HG03045 (cell line): Measurements from ENCODE around the gene FOXL3.
"Not testable (repeated sequence)": the region's sequence is repeated elsewhere in the genome, so short reads cannot be mapped to it uniquely, and the experiment has no call there.

Experiments
- ATAC-seq: cut with Tn5 transposase; IDR thresholded peaks from one replicate; pipeline ENCODE4 v1.9.1; 2021; ENCODE audit warnings: mild to moderate bottlenecking, moderate library complexity; ENCODE audit not compliant: unreplicated experiment

FOXL3 gene

DNA sequence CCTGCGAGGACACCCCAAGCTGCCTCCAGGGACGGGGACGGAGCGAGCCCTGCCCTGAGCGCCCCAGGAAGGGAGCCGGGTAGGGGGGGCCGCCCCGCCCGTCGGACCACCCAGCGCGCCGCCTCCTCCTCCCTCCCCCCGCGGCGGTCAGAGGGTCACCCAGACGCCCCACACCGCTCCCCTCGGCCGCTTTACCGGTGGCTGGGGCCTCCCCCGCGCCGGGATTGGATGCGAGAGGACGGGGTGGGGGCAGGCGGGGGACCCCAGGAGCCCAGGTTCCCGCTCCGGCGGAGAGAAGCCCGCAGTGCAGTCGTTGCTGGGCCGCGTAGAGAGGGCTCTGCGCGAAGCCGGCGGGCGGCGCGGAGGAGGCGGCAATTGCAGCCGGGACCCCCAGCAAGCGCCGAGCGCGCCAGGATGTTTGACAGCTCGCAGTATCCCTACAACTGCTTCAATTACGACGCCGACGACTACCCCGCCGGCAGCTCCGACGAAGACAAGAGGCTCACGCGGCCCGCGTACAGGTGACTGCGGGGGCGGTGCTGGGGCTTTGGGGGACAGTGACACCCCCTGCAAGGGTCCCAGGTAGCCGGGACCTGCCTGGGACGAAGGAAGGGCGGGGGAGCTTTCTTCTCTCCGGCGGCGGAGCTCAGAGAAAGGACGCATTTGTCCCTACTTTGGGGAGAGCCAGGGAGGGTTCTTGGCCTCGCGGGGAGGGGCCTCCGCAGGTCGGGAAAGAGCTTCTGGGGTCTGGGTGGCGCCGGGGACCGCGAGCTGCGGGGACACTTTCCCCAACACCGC is at the start of gene FOXL3:
TSS of gene FOXL3 (plus strand) at position 415 of the 798 bp plus-strand sequence. CDS start at position 415, 0 bp downstream.
- no peak for ATAC-seq

DNA sequence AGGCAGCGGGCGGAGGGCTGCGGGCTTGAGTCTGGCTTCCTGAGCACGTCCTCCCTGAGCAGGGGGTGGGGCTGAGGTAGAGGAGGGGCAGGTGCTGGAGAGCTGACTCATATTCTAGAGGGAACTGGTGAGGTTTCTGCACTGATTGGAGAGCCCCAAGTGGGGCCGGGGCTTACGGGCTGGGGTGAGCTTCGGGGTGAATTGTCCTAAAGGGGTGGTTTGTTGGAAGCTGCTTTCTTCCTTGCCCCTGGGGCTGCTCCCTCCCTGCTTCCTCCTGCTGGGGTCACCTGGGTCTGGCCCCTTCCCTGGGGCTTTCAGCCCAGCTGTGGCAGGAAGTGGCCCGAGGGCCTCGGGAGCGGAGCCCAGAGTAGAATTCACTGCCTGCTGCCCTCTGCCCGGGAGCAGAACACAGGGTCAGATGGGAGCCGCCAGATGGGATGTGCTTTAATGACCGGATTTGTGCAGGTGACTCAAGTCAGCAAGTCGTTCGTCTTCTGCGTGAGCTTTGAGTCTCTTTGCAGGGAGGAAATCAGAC is 49.0 kb upstream of the FOXL3 start:
- ATAC-seq: no peak

DNA sequence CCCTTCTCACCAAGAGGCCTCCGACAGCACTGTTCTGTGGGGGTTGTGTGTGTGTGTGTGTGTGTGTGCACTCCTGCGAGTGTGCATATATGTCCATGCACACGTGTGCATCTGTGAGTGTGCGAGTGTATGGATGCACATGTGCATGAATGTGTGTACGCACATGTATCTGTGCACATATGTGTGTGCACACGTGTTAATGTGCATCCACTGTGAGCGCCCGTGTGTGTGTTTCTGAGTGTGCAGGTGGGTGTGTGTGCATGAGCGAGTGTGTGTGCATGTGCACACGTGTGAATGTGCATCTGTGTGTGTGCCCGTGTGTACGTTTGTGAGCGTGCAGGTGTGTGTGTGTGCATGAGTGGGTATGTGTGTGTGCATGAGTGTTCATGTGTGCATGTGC is 48.5 kb upstream of the FOXL3 start:
- no peak for ATAC-seq

DNA sequence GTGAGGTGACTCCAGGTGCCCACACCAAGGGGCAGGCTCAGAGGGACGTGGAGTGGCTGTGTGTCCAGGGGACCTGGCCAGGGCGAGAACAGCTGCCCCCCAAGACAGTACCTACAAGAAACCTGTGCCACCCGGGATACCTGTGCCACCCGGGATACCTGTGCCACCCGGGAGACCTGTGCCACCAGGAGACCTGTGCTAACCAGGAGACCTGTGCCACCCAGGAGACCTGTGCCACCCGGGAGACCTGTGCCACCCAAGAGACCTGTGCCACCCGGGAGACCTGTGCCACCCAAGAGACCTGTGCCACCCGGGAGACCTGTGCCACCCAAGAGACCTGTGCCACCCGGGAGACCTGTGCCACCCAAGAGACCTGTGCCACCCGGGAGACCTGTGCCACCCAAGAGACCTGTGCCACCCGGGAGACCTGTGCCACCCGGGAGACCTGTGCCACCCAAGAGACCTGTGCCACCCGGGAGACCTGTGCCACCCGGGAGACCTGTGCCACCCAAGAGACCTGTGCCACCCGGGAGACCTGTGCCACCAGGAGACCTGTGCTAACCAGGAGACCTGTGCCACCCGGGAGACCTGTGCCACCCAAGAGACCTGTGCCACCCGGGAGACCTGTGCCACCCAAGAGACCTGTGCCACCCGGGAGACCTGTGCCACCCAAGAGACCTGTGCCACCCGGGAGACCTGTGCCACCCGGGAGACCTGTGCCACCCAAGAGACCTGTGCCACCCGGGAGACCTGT is 47.0 kb upstream of the FOXL3 start:
- ATAC-seq: not testable (repeated sequence)

DNA sequence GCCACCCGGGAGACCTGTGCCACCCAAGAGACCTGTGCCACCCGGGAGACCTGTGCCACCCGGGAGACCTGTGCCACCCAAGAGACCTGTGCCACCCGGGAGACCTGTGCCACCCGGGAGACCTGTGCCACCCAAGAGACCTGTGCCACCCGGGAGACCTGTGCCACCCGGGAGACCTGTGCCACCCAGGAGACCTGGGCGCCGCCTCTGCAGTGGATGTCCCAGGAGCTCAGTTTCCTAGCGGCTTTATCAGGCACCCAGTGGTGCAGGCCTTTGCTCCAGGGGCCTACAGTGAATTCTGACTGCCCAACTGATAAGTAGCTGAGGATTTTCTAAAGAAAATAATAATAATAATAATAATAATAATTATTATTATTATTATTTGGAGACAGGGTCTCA is 46.4 kb upstream of the FOXL3 start:
- ATAC-seq: not testable (repeated sequence)

DNA sequence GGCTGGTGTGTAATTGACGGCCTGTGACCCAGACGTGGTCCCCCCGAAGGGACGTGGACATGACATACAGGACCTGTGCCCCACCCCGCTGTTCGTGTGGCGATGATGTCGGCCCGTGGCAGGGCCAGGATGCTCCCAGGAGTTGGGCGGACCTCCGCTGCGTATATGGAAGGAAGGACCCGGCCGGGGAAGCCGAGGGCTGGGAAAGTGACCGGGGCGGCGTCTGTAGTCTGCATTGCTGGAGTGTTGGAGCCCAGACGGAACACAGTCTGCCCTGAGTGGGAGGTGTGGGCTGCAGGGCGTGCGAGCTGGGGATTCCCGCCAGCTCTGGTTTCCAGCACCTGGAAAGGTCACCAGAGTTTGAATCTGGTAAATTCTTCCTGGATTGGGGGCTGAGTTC is 45.0 kb upstream of the FOXL3 start:
- no peak for ATAC-seq

DNA sequence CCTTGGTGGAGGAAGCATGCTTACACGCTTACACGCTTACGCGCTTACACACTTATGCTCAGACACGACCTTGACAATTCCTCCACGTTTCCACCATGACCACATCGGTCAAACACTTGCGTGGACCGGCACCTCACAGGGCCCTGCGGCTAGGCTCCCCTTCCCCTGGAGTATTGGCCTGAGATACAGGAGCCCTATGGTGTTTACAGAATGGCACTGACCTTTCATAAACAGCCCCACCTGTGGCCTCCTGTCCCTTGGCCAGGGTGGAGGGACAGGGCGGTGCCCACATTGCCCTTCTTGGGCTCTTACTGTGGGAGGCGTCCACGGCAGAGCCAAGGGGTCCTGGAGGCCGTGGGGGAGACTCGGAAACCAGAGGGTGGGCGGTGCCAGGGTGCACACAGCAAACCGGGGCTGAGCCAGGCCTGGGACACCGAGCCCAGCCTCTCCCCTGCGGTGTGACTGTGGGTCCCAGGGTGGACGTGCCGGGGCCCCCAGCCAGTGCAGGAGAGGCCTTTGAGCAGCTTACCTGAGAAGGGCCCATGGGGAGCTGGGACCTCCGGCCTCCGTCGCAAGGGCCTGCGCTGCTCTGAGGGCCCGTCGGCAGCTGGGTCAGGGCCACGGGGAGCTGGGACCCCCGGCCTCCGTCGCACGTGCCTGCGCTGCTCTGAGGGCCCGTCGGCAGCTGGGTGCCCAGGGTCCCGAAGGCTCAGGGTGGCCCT is 44.2 kb upstream of the FOXL3 start:
- ATAC-seq: no peak

DNA sequence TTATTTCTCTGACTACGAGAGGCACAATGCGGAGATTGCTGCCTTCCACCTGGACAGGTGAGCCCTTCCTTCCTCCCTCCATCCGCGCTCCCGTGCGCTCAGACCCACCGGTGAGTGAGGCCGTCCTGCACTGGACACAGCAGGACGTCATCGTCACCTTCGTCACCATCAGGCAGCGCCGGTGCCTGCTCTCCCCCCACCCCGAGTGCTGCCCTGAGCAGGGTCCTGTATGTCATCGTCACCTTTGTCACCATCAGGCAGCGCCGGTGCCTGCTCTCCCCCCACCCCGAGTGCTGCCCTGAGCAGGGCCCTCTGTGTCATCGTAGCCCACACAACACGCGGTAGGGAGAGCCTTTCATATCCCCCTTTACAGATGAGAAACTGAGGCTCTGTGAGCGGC is 43.5 kb upstream of the FOXL3 start:
- no peak for ATAC-seq

DNA sequence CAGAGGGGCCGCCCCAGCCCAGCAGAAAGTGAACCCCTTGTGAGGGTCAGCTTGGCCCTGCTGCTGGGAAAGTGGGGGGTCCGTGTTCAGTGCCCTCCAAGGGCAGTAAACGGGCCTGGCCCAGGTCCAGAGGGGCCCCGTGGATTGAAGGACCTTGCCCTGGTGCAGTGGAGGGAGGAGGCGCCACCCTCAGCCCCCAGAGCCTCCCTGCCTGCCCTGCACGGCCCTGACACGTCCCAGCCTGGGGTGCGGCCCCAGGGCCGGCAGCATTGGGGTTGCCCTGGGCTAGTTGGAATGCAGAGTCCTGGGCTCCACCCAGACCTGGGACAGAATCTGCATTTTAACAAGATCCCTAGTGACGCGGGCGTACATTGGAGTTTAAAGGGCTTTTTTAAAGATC is 42.8 kb upstream of the FOXL3 start:
- ATAC-seq: no peak

DNA sequence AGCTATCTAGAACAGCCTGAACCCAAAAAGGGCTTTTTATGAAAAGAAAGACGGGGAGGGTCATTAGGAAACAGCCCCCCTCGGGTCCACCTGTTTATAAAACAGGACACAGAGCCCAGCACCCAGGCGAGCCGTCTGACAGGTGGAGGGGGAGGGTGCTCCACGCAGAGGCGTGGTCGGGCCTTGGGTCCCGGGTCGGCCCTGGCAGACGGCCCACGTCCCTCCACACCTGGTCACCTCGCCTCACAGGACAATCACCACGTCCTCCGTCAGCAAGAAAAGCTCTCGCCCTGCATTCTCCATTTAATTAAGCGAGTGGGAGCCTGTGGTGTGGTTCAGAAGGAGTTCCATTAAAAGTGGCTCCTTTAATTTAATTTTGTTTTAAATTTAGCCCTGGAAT is 42.3 kb upstream of the FOXL3 start:
- no peak for ATAC-seq

DNA sequence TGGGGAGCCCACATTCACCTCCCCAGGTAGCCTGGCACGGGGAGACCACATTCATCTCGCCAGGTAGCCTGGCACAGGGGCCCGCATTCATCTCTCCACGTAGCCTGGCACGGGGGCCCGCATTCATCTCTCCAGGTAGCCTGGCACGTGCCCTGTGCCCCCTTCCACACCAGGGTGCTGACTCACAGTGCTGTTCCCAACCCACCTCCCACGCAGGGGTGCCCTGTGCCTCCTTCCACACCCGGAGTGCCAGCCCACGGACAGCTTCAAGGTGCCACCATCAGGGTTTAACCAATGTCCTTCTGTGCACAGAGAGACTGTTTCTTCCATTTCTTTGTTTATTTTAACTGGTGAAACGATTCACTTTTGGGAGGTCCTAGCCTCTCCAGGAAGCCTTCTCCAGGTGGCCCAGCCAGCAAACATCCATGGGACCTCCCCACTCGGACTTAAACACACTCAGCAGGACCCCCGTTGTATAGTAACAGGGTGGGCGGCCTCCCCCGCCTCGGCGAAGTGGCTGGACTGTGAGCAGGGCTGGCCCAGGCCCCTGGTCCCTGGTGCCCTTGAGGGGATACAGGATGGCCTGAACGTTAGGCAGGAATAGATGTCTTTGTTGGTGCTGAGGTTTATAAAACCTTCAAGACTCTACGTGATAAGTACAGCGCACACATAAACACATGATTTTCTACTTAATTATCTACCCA is 41.1 kb upstream of the FOXL3 start:
- no peak for ATAC-seq

DNA sequence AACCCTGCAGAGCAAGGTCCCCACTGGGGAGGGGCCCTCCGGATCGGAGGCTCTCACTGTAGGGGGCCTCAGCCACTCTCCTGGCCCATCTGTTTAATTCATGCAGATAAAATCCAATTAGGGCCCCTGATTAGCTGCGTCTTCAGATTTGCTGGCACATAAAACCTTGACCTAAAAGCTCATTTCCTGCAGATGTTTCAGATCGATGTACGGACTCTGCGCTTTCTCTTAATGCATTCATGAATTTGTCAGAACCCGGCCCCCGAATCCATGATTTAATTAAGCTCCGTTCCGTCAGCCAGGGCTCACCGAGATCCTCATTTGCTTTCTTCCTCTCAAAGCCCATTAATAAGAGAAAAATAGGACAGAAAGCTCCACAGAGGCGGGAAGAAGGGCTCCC is 40.0 kb upstream of the FOXL3 start:
- no peak for ATAC-seq

DNA sequence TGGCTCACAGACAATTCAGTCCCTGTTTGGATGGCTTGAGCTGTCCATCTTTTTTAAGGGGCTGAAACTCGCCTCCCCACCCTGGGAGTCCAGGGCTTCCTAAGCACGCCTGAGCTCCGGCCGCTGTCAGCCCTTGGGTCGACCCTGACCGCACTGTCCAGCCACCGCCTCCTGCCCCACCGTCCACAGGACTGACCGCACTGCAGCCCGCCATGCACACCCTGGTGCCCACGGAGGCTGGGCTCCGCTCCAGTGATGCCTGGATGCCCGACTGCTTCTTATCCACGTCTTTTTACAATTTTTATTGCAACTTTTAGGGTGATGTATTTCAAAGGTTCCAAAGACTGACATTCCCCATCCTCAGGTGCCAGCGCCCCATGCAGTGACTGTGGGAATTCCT is 39.4 kb upstream of the FOXL3 start:
- no peak for ATAC-seq

DNA sequence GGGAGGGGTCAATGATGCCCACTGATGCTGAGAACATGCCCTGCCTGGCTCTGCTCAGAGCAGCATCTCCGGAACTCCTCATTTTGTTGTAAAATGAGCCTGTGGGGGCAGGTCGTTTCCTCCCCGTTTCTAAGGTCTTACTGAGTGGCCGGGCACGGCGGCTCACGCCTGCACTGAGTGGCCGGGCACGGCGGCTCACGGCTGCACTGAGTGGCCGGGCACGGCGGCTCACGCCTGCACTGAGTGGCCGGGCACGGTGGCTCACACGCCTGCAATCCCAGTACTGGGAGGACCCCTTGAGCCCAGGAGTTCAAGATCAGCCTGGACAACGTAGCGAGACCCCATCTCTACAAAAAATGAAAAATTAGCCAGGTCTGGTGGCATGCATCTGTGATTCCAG is 39.0 kb upstream of the FOXL3 start:
- no peak for ATAC-seq

DNA sequence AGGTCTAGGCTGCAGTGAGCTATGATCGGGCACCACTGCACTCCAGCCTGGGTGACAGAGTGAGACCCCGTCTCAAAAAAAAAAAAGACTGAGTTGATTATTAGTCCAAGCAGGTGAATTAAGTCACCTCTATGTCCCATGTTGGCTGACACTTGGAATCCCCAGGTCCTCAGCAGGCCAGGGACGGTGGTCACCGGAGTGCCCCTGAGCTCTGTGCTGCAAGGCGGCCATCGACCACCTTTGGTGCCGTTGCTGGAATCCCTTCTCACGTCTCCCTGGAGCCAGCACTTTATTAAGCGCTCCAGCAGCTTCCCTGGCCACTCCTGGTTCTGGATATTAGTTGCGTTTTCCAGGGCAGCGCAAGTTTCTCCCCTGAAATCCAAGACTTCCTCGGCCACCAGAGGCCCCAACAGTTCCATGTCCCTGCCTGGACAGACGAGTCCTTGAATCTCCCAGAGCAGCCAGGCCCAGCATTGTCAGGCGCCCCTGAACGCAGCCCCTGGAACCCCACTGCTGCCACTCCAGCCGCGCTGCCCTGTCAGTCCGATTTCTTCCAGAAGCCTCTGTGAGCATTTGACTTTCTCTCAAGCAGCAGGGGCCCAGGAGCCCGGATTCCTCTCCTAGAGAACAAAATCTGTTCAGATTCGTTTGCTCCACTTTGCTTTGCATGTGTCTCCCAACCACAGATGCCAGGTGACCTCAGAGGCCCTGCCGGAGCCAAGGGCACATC is 38.4 kb upstream of the FOXL3 start:
- no peak for ATAC-seq

DNA sequence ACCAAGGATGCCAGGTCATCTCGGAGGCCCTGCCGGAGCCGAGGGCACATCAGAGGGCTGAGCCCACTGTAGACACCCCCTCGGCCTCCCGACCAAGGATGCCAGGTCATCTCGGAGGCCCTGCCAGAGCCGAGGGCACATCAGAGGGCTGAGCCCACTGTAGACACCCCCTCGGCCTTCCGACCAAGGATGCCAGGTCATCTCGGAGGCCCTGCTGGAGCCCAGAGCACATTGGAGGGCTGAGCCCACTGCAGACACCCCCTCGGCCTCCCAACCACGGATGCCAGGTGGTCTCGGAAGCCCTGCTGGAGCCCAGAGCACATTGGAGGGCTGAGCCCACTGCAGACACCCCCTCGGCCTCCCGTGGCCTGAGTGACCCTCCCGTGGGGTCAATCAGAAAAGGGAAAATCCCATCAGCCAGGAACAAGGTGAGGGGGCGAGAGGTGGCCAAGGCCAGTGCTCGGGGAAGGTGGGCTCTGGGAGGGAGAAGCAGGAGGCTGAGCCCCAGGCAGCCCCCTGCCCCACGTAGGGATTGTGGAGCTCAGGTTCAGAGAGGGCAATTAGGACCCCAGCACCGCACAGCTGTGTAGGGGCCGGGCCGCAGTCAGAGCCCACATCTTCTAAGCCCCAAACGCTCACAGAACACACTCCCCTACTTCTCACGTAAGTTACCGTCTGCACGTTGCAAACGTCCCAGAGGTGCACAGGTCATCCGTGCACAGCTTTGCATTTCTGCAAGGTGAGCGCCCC is 37.6 kb upstream of the FOXL3 start:
- no peak for ATAC-seq

DNA sequence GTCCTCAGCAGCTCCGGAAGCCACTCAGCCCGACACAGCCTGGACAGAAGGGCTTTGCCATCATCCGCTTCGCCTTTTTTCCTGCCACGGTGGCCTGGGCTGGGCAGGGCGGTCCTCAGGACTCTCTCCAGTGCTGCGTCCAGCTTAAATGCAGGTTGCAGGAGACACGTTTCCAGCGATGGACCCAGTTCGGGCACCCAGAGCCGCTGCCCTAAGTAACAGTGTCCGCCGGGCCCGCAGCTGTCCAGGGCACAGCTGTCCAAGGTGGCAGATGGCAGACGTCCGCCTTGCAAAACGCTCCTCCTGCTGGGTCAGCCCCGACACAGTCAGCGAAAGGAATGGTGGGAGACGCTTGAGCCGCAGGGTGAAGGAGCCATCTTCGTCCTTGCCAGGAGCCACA is 37.0 kb upstream of the FOXL3 start:
- ATAC-seq: no peak

DNA sequence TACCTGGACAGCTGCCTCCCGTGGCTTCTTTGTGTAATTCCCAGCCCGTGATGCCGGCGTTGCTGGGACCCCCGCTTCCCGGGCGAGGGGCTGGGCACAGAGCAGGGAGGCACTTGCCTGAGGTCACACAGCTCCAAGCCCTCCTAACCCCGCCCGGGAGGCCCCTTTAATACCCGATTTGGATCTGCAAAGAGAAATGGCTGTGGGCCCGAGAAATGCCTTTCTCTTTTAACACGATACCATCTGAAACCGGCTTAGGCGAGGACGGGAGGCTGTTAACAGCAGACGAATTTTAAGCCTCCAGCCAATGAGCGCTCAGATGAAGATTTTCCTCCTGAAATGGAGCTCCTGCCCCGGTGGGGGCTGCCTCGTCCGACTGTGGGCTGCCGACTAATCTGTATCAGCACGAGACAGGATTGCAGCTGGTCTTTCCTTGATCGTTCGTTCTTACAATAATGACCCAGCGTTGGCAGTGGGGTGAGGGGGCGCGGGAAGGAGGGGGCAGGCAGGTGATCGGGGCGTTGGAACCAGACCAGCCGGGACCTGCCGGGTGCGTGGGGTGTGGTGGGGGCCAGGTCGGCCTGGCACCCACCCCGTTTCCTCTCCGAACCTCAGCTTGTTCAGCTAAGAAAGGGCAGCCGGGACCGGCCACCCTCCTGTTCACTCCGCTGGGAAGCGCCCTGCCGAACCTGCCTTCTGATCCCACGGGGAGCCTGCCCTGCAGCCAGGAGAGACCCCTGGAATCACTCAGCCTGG is 36.2 kb upstream of the FOXL3 start:
- no peak for ATAC-seq
